ENCODE results near the gene BRSK1. TPM values are rescaled to one million over a fixed set of nuclear protein-coding genes. Genes with fewer than 3 reads are reported as not detected.

BRSK1 gene
- polyA plus RNA-seq, 1 donor from 2014 or later, result 213 TPM

- Histone ChIP-seq H4K20me1 (ENCODE audit: insufficient read depth) (no peaks in the 10 kb centered on the region), H3K4me2 (ENCODE audit: low read length) (no peak overlapping the region), H3K9ac (ENCODE audit: low read length) (no peak overlapping the region), H3K9me2 (ENCODE audit: insufficient read depth, low read length) (no peaks in the 10 kb centered on the region), H2AFZ (ENCODE audit: low read depth, low read length) (no peak overlapping the region), H3K27me3 (ENCODE audit: insufficient read depth, low read depth, low read length) (peaks cover 23% of the 10 kb centered on the region), H3K36me3 (ENCODE audit: insufficient read depth, low read length) (no peaks in the 10 kb centered on the region), H3F3A (ENCODE audit: insufficient read depth, low read length, poor library complexity, severe bottlenecking) (no peaks in the 10 kb centered on the region), H3K79me2 (replicated peaks; ENCODE audit: insufficient read depth, low read length) (no peaks in the 10 kb centered on the region), H3K27ac (ENCODE audit: low read length) (no peak overlapping the region), H3K4me3 (ENCODE audit: low read length) (no peak overlapping the region), H3K9me3 (ENCODE audit: low read length) (no peaks in the 10 kb centered on the region)
- no peak for TF ChIP-seq POLR2AphosphoS5 (IDR thresholded peaks at IDR 0.05)
- TF ChIP-seq REST (IDR thresholded peaks at IDR 0.05; ENCODE audit: borderline replicate concordance), result no peak
- TF ChIP-seq EP300 (conservative IDR thresholded peaks at IDR 0.05; ENCODE audit: poor library complexity, severe bottlenecking), result no peak
- TF ChIP-seq TAF1 (IDR thresholded peaks at IDR 0.05; ENCODE audit: low read depth), result no peak
- TF ChIP-seq RAD21 (conservative IDR thresholded peaks at IDR 0.05), result no peak
- TF ChIP-seq EZH2 (IDR thresholded peaks at IDR 0.05; ENCODE audit: borderline replicate concordance, insufficient read depth, low read length, poor library complexity, severe bottlenecking), result no peak
- no peak for TF ChIP-seq MXI1 (conservative IDR thresholded peaks at IDR 0.05; ENCODE audit: poor library complexity, severe bottlenecking)
- no peak for TF ChIP-seq CTCF (IDR thresholded peaks at IDR 0.05; ENCODE audit: poor library complexity, severe bottlenecking)
- no peak for TF ChIP-seq SMC3 (conservative IDR thresholded peaks at IDR 0.05; ENCODE audit: poor library complexity)
Observed at GRCh38 chr19:55358943-55359908, 75.4 kb downstream of the BRSK1 start.

GRCh38 chr19:55360902-55361301, 77.1 kb downstream of the BRSK1 start:
- no peaks in the 10 kb centered on the region for H3K36me3 ChIP-seq (ENCODE audit: insufficient read depth, low read length)
- H2AFZ ChIP-seq (ENCODE audit: low read depth, low read length), result no peak overlapping the region
- no peaks in the 10 kb centered on the region for H3K9me3 ChIP-seq (ENCODE audit: low read length)
- no peak overlapping the region for H3K4me3 ChIP-seq (ENCODE audit: low read length)
- H4K20me1 ChIP-seq (ENCODE audit: insufficient read depth), result no peaks in the 10 kb centered on the region
- TF ChIP-seq CTCF (IDR thresholded peaks at IDR 0.05; ENCODE audit: poor library complexity, severe bottlenecking), result no peak
- no peak for TF ChIP-seq REST (IDR thresholded peaks at IDR 0.05; ENCODE audit: borderline replicate concordance)
- TF ChIP-seq MXI1 (conservative IDR thresholded peaks at IDR 0.05; ENCODE audit: poor library complexity, severe bottlenecking), result no peak
- no peak for TF ChIP-seq POLR2AphosphoS5 (IDR thresholded peaks at IDR 0.05)
- no peak for TF ChIP-seq SMC3 (conservative IDR thresholded peaks at IDR 0.05; ENCODE audit: poor library complexity)
- TF ChIP-seq EZH2 (IDR thresholded peaks at IDR 0.05; ENCODE audit: borderline replicate concordance, insufficient read depth, low read length, poor library complexity, severe bottlenecking), result no peak
- TF ChIP-seq RAD21 (conservative IDR thresholded peaks at IDR 0.05), result no peak
- TF ChIP-seq TAF1 (IDR thresholded peaks at IDR 0.05; ENCODE audit: low read depth), result no peak
- no peak for TF ChIP-seq EP300 (conservative IDR thresholded peaks at IDR 0.05; ENCODE audit: poor library complexity, severe bottlenecking)
- no peaks in the 10 kb centered on the region for H3K9me2 ChIP-seq (ENCODE audit: insufficient read depth, low read length)
- peaks cover 7% of the 10 kb centered on the region for H3K27me3 ChIP-seq (ENCODE audit: insufficient read depth, low read depth, low read length)
- H3F3A ChIP-seq (ENCODE audit: insufficient read depth, low read length, poor library complexity, severe bottlenecking), result no peaks in the 10 kb centered on the region
- H3K4me2 ChIP-seq (ENCODE audit: low read length), result no peak overlapping the region
- H3K9ac ChIP-seq (ENCODE audit: low read length), result no peak overlapping the region
- H3K79me2 ChIP-seq (replicated peaks; ENCODE audit: insufficient read depth, low read length), result no peaks in the 10 kb centered on the region
- no peak overlapping the region for H3K27ac ChIP-seq (ENCODE audit: low read length)

Data from neural cell (in vitro differentiated cells).